ENCODE results near the gene SLC13A3.

DNA sequence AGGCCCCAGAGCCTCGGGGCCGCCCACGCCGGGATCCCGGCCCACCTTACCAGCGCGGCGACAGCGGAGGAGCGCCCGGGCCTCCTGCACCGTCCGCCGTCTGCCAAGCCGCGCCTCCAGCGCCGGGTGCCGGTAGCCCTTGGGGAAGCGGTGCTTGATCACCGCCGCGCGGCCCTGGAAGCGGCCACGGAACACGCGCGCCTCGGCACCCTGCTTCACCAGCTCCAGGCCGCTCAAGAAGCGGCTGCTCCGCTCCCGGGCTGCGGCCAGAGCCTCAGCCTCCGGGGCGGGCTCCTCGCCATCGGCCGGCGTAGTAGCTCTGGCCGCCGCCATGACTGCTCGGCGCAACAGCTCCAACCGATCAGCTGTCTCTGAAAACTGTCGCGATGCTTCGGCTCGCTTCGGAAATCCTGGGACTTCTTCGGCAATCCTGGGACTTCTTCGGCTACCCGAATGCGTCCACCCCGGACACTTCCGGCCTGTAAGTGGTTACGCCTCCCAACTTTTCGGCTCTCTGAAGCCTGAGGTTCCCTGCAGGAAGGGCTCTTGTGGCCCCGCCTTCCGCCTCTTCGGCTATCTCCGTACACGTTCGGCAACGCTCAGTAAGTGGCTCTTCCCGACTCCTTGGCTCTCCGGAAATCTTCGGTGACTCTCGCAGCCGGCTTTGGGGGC lies 38.0 kb upstream of the SLC13A3 start, which contains the start of gene TP53RK:
- TF ChIP-seq POLR2A (IDR thresholded peaks at IDR 0.05), result peak in 3 of 4 donors; percentile 18 to 88 (median 81)
- TF ChIP-seq, protein P1, sequence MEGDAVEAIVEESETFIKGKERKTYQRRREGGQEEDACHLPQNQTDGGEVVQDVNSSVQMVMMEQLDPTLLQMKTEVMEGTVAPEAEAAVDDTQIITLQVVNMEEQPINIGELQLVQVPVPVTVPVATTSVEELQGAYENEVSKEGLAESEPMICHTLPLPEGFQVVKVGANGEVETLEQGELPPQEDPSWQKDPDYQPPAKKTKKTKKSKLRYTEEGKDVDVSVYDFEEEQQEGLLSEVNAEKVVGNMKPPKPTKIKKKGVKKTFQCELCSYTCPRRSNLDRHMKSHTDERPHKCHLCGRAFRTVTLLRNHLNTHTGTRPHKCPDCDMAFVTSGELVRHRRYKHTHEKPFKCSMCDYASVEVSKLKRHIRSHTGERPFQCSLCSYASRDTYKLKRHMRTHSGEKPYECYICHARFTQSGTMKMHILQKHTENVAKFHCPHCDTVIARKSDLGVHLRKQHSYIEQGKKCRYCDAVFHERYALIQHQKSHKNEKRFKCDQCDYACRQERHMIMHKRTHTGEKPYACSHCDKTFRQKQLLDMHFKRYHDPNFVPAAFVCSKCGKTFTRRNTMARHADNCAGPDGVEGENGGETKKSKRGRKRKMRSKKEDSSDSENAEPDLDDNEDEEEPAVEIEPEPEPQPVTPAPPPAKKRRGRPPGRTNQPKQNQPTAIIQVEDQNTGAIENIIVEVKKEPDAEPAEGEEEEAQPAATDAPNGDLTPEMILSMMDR (IDR thresholded peaks at IDR 0.05), result peak in 5 of 6 experiments; percentile 22 to 66 (median 44)
